Measurements from ENCODE around the gene PRKD1.
"Not testable (repeated sequence)": the region's sequence is repeated elsewhere in the genome, so short reads cannot be mapped to it uniquely, and the experiment has no call there.

Gene PRKD1

GRCh38 chr14:29898470-29898869 lies 29.2 kb downstream of the PRKD1 start:
- no peak for DNase-seq

- DNase-seq = no peak
Observed at GRCh38 chr14:29897181-29897580, 30.5 kb downstream of the PRKD1 start.

- no peak for DNase-seq
Observed at GRCh38 chr14:29896354-29896821, 31.3 kb downstream of the PRKD1 start.

GRCh38 chr14:29895591-29896083 lies 32.0 kb downstream of the PRKD1 start:
- DNase-seq = no peak

GRCh38 chr14:29893989-29894388 lies 33.7 kb downstream of the PRKD1 start:
- DNase-seq = no peak

GRCh38 chr14:29892327-29892726 lies 35.3 kb downstream of the PRKD1 start:
- DNase-seq = no peak

GRCh38 chr14:29885988-29886387 lies 41.7 kb downstream of the PRKD1 start:
- no peak for DNase-seq

GRCh38 chr14:29868000-29868399 lies 59.6 kb downstream of the PRKD1 start:
- no peak for DNase-seq

- no peak for DNase-seq
Observed at GRCh38 chr14:29865299-29865698, 62.3 kb downstream of the PRKD1 start.

GRCh38 chr14:29861996-29862395 lies 65.7 kb downstream of the PRKD1 start:
- DNase-seq = no peak

- no peak for DNase-seq
Observed at GRCh38 chr14:29858299-29858698, 69.3 kb downstream of the PRKD1 start.

- DNase-seq = no peak
Observed at GRCh38 chr14:29857551-29857950, 70.1 kb downstream of the PRKD1 start.

GRCh38 chr14:29856516-29856915 lies 71.1 kb downstream of the PRKD1 start:
- DNase-seq = no peak

GRCh38 chr14:29853691-29854090 lies 74.0 kb downstream of the PRKD1 start:
- DNase-seq = not testable (repeated sequence)

GRCh38 chr14:29853272-29853671 lies 74.4 kb downstream of the PRKD1 start:
- no peak for DNase-seq

GRCh38 chr14:29851397-29851796 lies 76.2 kb downstream of the PRKD1 start:
- no peak for DNase-seq

- no peak for DNase-seq
Observed at GRCh38 chr14:29847056-29847380, 80.6 kb downstream of the PRKD1 start.

- no peak for DNase-seq
Observed at GRCh38 chr14:29846339-29847055, 81.2 kb downstream of the PRKD1 start.

GRCh38 chr14:29843981-29844380 lies 83.7 kb downstream of the PRKD1 start:
- no peak for DNase-seq

GRCh38 chr14:29842228-29842627 lies 85.4 kb downstream of the PRKD1 start:
- no peak for DNase-seq

- DNase-seq = not testable (repeated sequence)
Observed at GRCh38 chr14:29840369-29840892, 87.2 kb downstream of the PRKD1 start.

GRCh38 chr14:29839691-29840090 lies 88.0 kb downstream of the PRKD1 start:
- not testable (repeated sequence) for DNase-seq

- DNase-seq = no peak
Observed at GRCh38 chr14:29838752-29839151, 88.9 kb downstream of the PRKD1 start.

- DNase-seq = no peak
Observed at GRCh38 chr14:29836395-29836794, 91.3 kb downstream of the PRKD1 start.

GRCh38 chr14:29832042-29832441 lies 95.6 kb downstream of the PRKD1 start:
- DNase-seq = no peak
